ENCODE data around the gene LRRC53. TPM values are rescaled to one million over a fixed set of nuclear protein-coding genes. Genes with fewer than 3 reads are reported as not detected.

Gene LRRC53
- total and polyA plus RNA-seq, 2 of the 8 experiments (the other 6 are each of a cell fraction or from before 2014, with no cell fraction given): not detected

DNA sequence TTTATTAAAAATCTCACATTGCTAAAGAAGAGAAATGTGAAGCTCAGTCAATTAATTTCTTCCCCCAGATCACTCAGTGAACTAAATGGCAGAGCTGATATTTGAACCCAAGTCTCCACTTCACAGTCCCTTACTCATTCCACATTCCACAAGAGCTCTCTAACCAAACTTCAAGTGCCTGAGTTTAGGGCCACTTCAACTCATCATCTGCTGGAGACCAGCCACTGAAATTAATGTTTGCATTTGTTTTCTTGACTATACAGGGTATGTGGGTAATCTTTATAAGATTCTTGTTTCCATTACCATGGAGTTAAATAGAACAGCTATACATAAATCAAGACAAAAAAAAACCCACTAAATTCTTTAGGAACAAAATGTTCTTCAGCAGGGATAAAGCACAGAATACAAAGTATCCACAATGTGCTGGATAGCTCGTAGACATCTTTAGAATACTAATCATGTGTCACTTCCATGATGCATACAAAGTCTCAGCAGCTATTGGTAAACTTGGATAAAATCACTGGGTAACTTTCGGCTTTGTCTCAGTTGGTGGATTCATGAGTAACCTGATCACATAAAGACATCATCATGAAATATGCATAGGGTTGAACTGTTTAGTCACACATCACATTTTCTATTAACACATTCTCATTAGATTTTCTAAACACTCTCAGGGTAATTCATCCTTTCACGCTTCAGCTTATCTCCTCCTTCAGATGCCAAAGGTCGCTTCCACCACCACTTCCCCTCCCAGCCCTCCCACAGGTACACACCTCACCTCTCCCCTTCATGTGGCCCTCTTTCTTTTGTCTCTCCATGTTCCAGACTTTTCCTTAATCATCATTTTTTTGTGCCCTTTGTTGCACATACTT, 89.8 kb downstream of the LRRC53 start:
- no peak overlapping the region for H2BK5ac ChIP-seq (ENCODE audit: low read depth, low read length)
- H2AK5ac ChIP-seq (ENCODE audit: low read depth, low read length): no peak overlapping the region
- H3K9ac ChIP-seq (replicated peaks in 1 of 4; ENCODE audit: extremely low read depth in 1 of 4, low read depth in 3 of 4, low read length in 3 of 4): no peak overlapping the region
- no peak overlapping the region for H3K4me2 ChIP-seq (ENCODE audit: insufficient read depth in 1 of 2, low read depth in 2 of 2, low read length in 2 of 2)
- H4K20me1 ChIP-seq (replicated peaks in 1 of 2; ENCODE audit: control insufficient read depth in 1 of 2, insufficient read depth in 2 of 2, low read length in 2 of 2): no peaks in the 10 kb centered on the region
- H3K4me1 ChIP-seq (replicated peaks in 1 of 4; ENCODE audit: control insufficient read depth in 3 of 4, insufficient read depth in 4 of 4, low read length in 3 of 4): no peaks in the 10 kb centered on the region
- H3K27ac ChIP-seq (ENCODE audit: low read depth, low read length): no peak overlapping the region
- no peak overlapping the region for H2BK12ac ChIP-seq (ENCODE audit: low read depth, low read length)
- CTCF ChIA-PET (ENCODE audit: partially characterized antibody): interaction anchor here (1.4 kb wide), 2 partner anchors 10 to 46 kb away, joined by 3 to 4 read pairs; no protein-coding TSS in a partner anchor
- H4K5ac ChIP-seq (ENCODE audit: insufficient read length, low read depth, low read length): no peak overlapping the region
- no peak overlapping the region for H3K56ac ChIP-seq (replicated peaks; ENCODE audit: insufficient read length, low read depth, low read length)
- no peak overlapping the region for H2BK20ac ChIP-seq (ENCODE audit: low read length)
- POLR2A ChIA-PET (ENCODE audit: partially characterized antibody): no interaction called here
- no peak overlapping the region for H3K18ac ChIP-seq (ENCODE audit: extremely low read depth, low read length)
- FAIRE-seq (no peak), DNase-seq (ENCODE audit: low read depth in 1 of 2, low spot score in 2 of 2) (no peak)
- no peak overlapping the region for H3K4me3 ChIP-seq (ENCODE audit: extremely low read depth in 1 of 4, insufficient read depth in 2 of 4, low read depth in 3 of 4, low read length in 4 of 4)
- no peak overlapping the region for H3K23ac ChIP-seq (ENCODE audit: insufficient read length)
- no peak overlapping the region for H2AFZ ChIP-seq (ENCODE audit: low read length)
- no peaks in the 10 kb centered on the region for H3K9me3 ChIP-seq (ENCODE audit: insufficient read depth in 2 of 2, low read depth in 1 of 2, low read length in 1 of 2)
- H3K27me3 ChIP-seq (replicated peaks in 1 of 4; ENCODE audit: control insufficient read depth in 3 of 4, extremely low read depth in 1 of 4, insufficient read depth in 3 of 4, low read length in 3 of 4): no peaks in the 10 kb centered on the region
- no peak overlapping the region for H2BK120ac ChIP-seq (replicated peaks; ENCODE audit: low read depth, low read length)
- no peaks in the 10 kb centered on the region for H3K79me1 ChIP-seq (ENCODE audit: low read depth, low read length)
- H3K14ac ChIP-seq (ENCODE audit: insufficient read length): no peak overlapping the region
- H3K4ac ChIP-seq (replicated peaks; ENCODE audit: insufficient read length, low read depth, low read length): no peak overlapping the region
- no peak overlapping the region for H2BK15ac ChIP-seq (ENCODE audit: low read length)
- no peaks in the 10 kb centered on the region for H3K36me3 ChIP-seq (ENCODE audit: control insufficient read depth in 2 of 4, insufficient read depth in 4 of 4, low read length in 3 of 4)
- no peaks in the 10 kb centered on the region; the same call in 1 of the 2 replicates for H3K23me2 ChIP-seq (ENCODE audit: low read depth, low read length)
- WGBS, 2 experiments (ENCODE audit: extremely low coverage in 1 of 2, insufficient coverage in 1 of 2, insufficient read length in 1 of 2, insufficient replicate concordance in 2 of 2, low coverage in 1 of 2, low lambda C conversion rate in 2 of 2, missing lambda C conversion rate in 1 of 2): 90% methylated on average over 3 of the region's 4 CpGs; no CpG with 5 or more reads in 1 of the 2 experiments
- no peaks in the 10 kb centered on the region for H3K79me2 ChIP-seq (ENCODE audit: control insufficient read depth in 1 of 2, insufficient read depth in 2 of 2, low read length in 2 of 2)
- no peak overlapping the region for H4K8ac ChIP-seq (ENCODE audit: extremely low read depth, insufficient read depth, low read length)
- no peak overlapping the region for H4K91ac ChIP-seq (replicated peaks; ENCODE audit: insufficient read length, low read length)
- no peak for TF ChIP-seq POLR2AphosphoS5 (IDR thresholded peaks at IDR 0.05; ENCODE audit: low read depth, low read length)
- no peak for TF ChIP-seq RBBP5 (IDR thresholded peaks at IDR 0.05; ENCODE audit: borderline replicate concordance, low read depth, low read length)
- TF ChIP-seq TAF1 (IDR thresholded peaks at IDR 0.05; ENCODE audit: low read depth, low read length): no peak
- no peak for TF ChIP-seq PHF8 (conservative IDR thresholded peaks at IDR 0.05; ENCODE audit: low read depth, low read length)
- TF ChIP-seq RFX5 (IDR thresholded peaks at IDR 0.05; ENCODE audit: borderline replicate concordance, low read depth, low read length): no peak
- no peak for TF ChIP-seq GABPA (IDR thresholded peaks at IDR 0.05; ENCODE audit: borderline replicate concordance, insufficient read depth, low read length)
- no peak for TF ChIP-seq CHD1 (IDR thresholded peaks at IDR 0.05; ENCODE audit: low read depth, low read length)
- TF ChIP-seq, protein P1, sequence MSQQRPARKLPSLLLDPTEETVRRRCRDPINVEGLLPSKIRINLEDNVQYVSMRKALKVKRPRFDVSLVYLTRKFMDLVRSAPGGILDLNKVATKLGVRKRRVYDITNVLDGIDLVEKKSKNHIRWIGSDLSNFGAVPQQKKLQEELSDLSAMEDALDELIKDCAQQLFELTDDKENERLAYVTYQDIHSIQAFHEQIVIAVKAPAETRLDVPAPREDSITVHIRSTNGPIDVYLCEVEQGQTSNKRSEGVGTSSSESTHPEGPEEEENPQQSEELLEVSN (IDR thresholded peaks at IDR 0.05): no peak
- no peak for TF ChIP-seq CTCF (IDR thresholded peaks at IDR 0.05; ENCODE audit: control extremely low read depth in 1 of 3, insufficient read depth in 1 of 3, low read depth in 1 of 3, low read length in 3 of 3)

Measured in H1 (cell line).